GM20431 (cell line): ENCODE measurements around the gene JAKMIP1.

Experiments used
- in situ Hi-C: fragments of 300-500 bp; cut with MseI, MboI; formaldehyde crosslinking; loops from one replicate; pipeline ENCODE4 v1.15.0; 2020; ENCODE audit warnings: low sequenced_read_pairs; ENCODE audit not compliant: unreplicated experiment

JAKMIP1 gene

GRCh38 chr4:6200011-6200921, at the start of gene JAKMIP1:
Gene JAKMIP1, minus strand, starts transcription at chr4:6200549. Its CDS starts 87,699 bp downstream, at chr4:6112850.
- in situ Hi-C loops = no loop called here

- in situ Hi-C loops = no loop called here
Observed at GRCh38 chr4:6248394-6248793, 48.0 kb upstream of the JAKMIP1 start.

- in situ Hi-C loops = no loop called here
Observed at GRCh38 chr4:6246170-6246634, 45.9 kb upstream of the JAKMIP1 start.

- in situ Hi-C loops = no loop called here
Observed at GRCh38 chr4:6245246-6246169, 45.2 kb upstream of the JAKMIP1 start.

- in situ Hi-C loops = no loop called here
Observed at GRCh38 chr4:6242271-6243029, 42.1 kb upstream of the JAKMIP1 start.

- in situ Hi-C loops = no loop called here
Observed at GRCh38 chr4:6241062-6241845, 40.9 kb upstream of the JAKMIP1 start.

- in situ Hi-C loops = no loop called here
Observed at GRCh38 chr4:6239968-6240367, 39.6 kb upstream of the JAKMIP1 start.

GRCh38 chr4:6239486-6239885, 39.1 kb upstream of the JAKMIP1 start:
- in situ Hi-C loops = no loop called here

- in situ Hi-C loops = no loop called here
Observed at GRCh38 chr4:6236816-6237390, 36.6 kb upstream of the JAKMIP1 start.

- in situ Hi-C loops = no loop called here
Observed at GRCh38 chr4:6235901-6236640, 35.7 kb upstream of the JAKMIP1 start.

- in situ Hi-C loops = no loop called here
Observed at GRCh38 chr4:6235012-6235411, 34.7 kb upstream of the JAKMIP1 start.

- in situ Hi-C loops = no loop called here
Observed at GRCh38 chr4:6233929-6234328, 33.6 kb upstream of the JAKMIP1 start.

GRCh38 chr4:6232836-6233785, 32.8 kb upstream of the JAKMIP1 start:
- in situ Hi-C loops = no loop called here

- in situ Hi-C loops = no loop called here
Observed at GRCh38 chr4:6231663-6232165, 31.4 kb upstream of the JAKMIP1 start.

GRCh38 chr4:6230827-6231662, 30.7 kb upstream of the JAKMIP1 start:
- in situ Hi-C loops = no loop called here

GRCh38 chr4:6230502-6230785, 30.1 kb upstream of the JAKMIP1 start:
- in situ Hi-C loops = no loop called here
